ENCODE data around the gene HIPK1.

Gene HIPK1

GRCh38 chr1:113913887-113914664 is 15.0 kb upstream of the HIPK1 start:
- DNase-seq (ENCODE audit: low read depth, low spot score) = no peak

GRCh38 chr1:113916974-113917373 is 12.2 kb upstream of the HIPK1 start:
- DNase-seq (ENCODE audit: low read depth, low spot score) = no peak

- no peak for DNase-seq (ENCODE audit: low read depth, low spot score)
Observed at GRCh38 chr1:113917400-113918082, 11.6 kb upstream of the HIPK1 start.

GRCh38 chr1:113918243-113918642 is 10.9 kb upstream of the HIPK1 start:
- DNase-seq (ENCODE audit: low read depth, low spot score) = no peak

GRCh38 chr1:113922957-113923356 is 6.2 kb upstream of the HIPK1 start:
- no peak for DNase-seq (ENCODE audit: low read depth, low spot score)

GRCh38 chr1:113924473-113924872 is 4.7 kb upstream of the HIPK1 start:
- no peak for DNase-seq (ENCODE audit: low read depth, low spot score)

GRCh38 chr1:113928187-113928930 is 765 bp upstream of the HIPK1 start:
- no peak for DNase-seq (ENCODE audit: low read depth, low spot score)

- no peak for DNase-seq (ENCODE audit: low read depth, low spot score)
Observed at GRCh38 chr1:113929750-113930498, 800 bp downstream of the HIPK1 start.

GRCh38 chr1:113930499-113931161 is 1.5 kb downstream of the HIPK1 start:
- no peak for DNase-seq (ENCODE audit: low read depth, low spot score)

GRCh38 chr1:113931451-113931851 is 2.3 kb downstream of the HIPK1 start:
- DNase-seq (ENCODE audit: low read depth, low spot score) = no peak

GRCh38 chr1:113934006-113934405 is 4.9 kb downstream of the HIPK1 start:
- DNase-seq (ENCODE audit: low read depth, low spot score) = no peak

GRCh38 chr1:113934511-113935055 is 5.5 kb downstream of the HIPK1 start:
- DNase-seq (ENCODE audit: low read depth, low spot score) = no peak

- no peak for DNase-seq (ENCODE audit: low read depth, low spot score)
Observed at GRCh38 chr1:113935176-113935575, 6.1 kb downstream of the HIPK1 start.

GRCh38 chr1:113935970-113936369 is 6.8 kb downstream of the HIPK1 start:
- DNase-seq (ENCODE audit: low read depth, low spot score) = no peak

GRCh38 chr1:113937146-113937545 is 8.0 kb downstream of the HIPK1 start:
- no peak for DNase-seq (ENCODE audit: low read depth, low spot score)

GRCh38 chr1:113938192-113938591 is 9.1 kb downstream of the HIPK1 start:
- DNase-seq (ENCODE audit: low read depth, low spot score) = no peak

- DNase-seq (ENCODE audit: low read depth, low spot score) = no peak
Observed at GRCh38 chr1:113940365-113941244, 11.5 kb downstream of the HIPK1 start.

- no peak for DNase-seq (ENCODE audit: low read depth, low spot score)
Observed at GRCh38 chr1:113941245-113941559, 12.1 kb downstream of the HIPK1 start.

GRCh38 chr1:113942527-113942926 is 13.4 kb downstream of the HIPK1 start:
- no peak for DNase-seq (ENCODE audit: low read depth, low spot score)

Measured in iPS DF 19.7 (cell line).